Fibroblast of gingiva (primary cell): ENCODE results near the gene FANCI.
A peak's percentile ranks its signal among the peaks of the same experiment; 100 is the strongest.

Source experiments
- DNase-seq: peaks from one replicate; pipeline ENCODE4 v3.0.0-alpha.2; 2011; ENCODE audit warnings: low read depth

Gene FANCI

DNA sequence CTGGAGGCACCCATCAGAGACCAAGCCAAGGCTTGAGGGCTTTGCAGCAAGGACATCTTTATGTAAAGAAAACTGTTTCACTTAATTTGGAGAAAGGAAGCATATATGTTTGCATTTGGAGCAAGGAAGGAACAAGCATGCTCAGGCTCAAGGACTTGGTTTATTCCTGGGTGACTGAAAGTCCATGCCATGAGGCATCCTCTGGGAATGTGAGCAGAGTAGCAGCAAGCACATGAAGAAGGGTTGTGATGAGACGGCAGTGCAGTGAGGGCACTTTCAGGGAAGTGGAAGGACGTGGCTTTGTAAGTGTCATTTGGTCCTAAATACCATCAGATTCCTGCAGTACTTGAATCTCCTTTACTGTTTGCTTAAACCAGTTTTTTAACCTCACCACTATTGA is 64.0 kb downstream of the FANCI start:
- DNase-seq, result peak; percentile 32

DNA sequence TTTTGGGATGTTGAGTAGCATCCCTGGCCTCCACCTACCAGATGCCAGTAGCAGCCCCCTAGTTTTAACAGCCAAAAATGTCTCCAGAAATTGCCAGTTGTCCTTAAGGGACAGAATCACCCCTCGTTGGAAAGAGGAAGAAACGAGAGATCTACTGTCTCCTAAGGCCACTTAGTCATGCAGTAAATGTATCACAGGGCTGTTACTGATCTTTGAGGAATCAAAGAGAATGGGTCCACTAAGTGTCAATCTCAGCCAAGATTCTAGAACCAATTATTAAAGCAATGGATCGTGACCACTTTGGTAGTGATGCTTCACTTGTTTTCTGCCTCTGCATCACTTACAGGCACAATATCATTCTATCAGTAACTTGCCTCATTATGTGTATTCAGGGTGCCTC is 64.5 kb downstream of the FANCI start:
- DNase-seq, result no peak

DNA sequence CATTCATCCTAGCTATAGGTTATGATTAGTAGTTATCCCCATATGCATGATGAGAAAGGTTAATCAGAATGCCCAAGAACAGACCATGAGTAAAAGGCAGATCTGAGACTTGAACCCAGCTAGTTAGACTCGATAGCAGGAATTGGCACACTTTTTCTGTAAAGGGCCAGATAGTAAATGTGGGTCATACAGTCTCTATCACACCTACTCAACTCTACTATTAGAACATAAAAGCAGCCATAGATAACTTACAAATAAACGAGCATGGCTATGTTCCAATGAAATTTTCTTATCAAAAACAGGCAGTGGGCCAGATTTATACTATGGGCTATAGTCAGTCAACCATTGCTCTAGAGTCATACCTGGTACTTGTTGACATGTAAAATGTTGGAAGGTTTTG is 66.2 kb downstream of the FANCI start:
- no peak for DNase-seq

DNA sequence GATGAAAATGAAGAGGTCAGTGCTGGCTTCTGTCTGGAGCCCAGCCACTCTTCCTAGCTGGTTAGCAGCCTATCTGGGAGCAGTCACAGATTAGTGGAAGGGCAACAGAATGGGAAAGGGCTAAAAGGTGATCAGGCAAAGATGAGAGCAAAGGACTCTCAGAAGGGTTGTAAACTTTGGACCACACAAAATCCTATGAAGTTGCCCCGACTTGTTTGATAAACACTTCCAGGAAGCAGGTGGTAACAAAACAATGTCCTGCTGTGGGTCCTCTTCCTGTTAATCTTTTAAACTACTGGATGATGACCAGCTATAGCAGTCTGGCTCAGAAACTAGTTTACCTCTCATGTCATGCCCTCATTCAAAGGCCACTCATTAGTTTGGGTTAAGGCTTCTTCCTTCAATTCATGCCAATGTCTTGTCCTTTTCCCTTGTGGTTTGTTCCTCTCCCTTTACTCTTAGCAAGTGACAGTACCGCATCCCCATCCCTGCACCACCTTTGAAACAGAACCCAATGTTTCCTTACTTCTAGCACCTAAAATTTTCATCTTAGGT is 71.7 kb downstream of the FANCI start:
- DNase-seq, result no peak

DNA sequence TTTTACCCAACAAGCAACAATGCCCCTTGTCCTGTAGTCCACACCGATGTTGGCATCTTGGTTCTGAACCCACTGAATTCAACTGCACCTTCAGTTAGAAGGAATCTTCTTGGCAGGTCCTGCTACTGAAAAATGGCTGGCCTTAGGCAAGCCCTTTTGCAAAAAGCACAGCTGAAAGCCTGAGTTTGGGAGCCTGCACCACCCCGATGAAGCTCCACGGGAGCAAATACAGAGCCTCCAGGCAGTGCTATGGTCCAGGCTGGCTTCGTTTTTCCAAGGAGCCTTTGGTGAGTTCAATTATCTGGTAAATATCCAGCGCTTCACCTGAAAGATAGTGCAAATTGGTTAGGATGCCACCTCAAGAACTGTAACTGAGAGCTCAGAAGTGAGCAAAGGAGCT is 72.7 kb downstream of the FANCI start:
- no peak for DNase-seq

DNA sequence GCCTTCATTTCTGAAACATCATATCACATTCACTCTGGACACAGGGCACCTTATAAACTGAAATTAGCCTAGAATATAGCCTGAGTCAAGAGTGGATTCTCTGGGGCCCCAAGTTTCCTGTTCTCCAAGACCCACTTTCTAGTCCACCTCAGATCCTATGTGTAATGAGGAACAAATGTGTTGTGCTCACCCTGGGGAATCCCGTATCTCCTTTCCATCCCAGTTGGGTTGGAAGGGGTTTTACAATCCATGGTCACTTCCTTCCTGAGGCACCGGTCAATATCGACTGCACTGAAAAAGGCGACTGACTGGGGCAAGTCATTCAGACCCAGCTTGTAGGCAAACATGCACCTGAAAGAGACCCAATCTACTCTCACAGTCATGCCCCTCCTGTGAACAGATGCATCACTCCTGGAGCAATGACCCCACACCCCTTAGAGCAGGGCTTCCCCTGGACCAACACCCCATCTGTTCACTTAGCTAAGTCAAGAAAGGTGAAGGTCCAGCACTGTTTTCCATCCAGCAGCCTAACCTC is 73.5 kb downstream of the FANCI start:
- DNase-seq, result no peak

DNA sequence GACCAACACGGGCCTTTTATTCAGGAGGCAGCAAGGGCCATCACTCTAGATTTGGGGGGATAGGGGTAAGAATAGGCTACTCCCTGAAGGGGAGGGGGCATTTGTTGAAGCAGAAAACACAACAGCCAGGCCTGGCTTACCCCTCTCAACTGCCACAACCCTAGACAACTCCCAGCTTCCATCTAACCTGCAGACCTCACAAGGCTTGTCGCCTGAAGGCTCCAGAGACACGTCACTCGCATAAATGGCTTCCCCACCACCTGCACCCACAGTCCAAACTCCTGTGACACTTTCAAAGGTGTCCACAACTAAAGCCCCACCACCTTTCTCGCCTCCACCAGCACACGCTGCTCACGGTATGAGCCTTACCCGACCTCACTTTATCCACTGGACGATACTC is 75.9 kb downstream of the FANCI start:
- no peak for DNase-seq

DNA sequence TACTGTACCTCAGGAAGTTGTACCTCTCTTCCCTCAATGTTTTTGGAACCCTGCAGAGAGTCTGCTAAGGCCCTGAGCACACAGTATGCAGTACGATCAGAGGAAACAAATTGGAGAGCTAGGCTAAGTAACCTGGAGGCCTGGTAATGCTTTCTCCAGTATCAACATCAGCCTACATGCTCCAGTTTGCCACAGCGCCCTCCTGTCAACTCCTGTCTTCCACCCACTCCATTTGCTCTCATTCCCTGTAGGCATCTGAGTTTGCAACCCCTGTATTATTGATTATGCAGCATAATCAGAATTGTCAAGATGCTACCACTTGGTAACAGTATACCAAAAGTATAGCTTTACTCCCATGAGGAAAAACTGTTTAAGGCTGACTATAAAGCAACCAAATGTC is 76.4 kb downstream of the FANCI start:
- no peak for DNase-seq

DNA sequence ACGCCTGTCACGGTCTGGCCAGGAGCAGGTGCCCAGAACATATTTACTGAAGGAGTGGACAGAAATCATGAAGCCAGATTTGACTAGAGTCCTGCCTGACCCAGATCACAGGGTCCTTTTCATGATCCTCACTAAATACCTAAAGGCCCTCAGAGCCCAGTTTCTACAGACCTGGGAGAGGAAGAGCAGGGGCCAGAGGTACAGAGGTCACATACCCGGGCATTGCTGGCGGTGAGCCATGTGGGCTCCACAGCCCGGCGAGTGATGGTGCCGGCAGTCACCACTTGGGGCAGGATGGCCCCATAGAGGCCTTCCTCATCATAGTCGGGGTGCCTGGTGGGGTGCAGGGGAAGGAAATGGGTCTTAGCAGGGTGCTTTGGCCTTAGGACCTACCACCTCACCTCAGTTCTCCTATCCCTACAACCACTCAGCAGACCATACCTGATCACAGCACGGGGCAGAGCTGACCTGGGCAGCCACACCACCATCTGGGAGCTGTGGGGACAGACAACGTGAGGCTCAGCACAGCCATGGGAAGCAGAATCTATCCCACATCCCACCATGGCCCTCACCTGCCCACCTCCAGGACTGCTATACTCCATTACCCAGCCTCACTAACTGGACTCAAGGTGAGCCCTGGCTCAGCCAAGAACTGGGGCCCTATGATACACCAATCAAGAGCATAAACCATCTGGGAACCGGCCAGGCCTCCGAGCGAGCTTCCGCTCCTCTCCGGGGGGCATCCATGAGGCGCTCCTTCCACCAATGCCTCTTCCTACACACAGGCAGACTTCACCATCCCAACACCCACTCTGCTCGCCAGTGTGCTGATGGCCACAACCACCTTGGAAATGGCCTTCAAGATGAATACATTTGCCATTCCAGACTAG is 78.0 kb downstream of the FANCI start:
- DNase-seq, result no peak

DNA sequence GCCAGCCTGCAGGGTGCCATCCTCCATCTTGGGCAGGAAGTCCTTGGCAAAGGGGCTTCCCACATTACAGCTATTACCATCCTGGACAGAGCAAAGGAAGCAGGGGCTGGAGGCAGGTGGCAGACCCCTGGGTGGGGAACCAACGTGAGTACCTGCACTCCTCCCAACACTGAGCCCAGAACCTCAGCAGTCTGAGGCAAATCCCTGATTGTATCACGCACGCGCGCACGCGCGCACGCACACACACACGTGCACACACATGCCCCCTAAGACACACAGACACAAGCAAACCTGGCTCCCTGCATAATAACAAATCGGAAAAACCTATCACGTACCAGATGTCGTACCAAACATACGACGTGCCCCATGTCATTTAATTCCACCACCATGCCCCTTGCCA is 79.0 kb downstream of the FANCI start:
- no peak for DNase-seq

DNA sequence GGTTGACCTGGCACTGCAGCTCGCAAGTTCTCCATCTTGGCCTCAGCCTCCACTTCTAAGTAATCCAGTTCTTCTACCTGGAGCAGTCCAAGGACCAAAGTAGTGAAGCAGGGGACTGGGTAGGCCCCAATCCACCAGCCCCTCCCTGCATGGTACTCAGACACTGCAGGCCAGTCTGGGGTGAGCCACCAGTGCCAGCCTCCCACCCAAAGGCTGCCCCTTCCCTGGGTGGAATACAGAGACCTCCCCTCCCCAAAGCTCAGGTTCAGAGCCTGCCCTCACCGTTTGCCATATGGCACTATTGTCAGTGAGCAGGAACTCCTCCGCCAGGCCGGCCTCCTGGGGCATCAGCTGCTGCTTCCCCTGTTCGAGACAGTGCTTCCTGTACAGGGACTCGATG is 80.0 kb downstream of the FANCI start:
- DNase-seq, result no peak

DNA sequence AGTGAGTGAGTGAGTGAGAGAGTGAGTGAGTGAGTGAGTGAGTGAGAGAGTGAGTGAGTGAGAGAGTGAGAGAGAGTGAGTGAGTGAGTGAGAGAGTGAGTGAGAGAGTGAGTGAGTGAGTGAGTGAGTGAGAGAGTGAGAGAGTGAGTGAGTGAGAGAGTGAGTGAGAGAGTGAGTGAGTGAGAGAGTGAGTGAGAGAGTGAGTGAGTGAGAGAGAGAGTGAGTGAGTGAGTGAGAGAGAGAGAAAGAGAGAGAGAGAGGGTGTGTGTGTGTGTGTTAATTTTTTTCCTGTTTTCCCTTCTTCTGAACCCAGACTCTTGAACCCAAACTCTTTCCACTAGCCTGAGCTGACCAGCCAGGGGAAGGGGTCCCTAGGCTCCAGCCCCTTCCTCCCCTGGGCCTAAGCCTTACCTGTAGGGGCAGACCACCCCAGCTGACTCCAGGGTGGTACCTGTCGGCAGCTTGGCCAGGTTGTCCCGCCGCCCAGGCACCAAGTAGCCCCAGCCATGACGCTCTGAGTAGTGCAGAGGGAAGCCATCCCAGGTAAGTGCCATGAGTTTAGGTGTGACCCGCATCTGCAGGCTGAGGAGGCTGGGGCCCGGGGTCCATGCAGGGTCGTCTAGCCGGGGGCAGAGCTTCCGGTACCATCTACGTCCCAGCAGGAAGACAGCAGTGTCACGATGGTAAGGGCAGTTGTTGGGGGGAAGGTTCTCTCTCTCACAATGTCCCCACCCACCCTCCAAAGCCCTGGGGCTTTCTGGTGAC is 81.4 kb downstream of the FANCI start:
- no peak for DNase-seq

DNA sequence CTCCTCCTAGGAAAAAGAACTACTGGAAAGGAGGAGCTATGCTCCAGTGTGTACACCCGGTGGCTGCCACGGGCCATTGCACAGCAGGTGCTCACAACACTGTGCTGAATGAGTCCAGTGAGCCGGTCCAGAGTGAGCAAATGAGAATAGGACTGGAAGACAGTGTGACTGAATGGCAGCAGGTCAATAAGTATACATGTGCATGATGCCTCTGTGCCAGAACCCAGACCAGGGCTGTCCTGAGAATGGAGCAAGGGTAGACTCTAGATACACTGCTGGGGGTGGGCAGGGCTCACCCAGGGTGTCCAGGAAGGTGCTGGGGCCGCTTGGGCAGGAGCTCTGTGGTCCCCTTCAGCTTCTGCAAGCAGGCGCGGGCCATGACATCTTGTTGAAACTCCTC is 82.5 kb downstream of the FANCI start:
- no peak for DNase-seq

DNA sequence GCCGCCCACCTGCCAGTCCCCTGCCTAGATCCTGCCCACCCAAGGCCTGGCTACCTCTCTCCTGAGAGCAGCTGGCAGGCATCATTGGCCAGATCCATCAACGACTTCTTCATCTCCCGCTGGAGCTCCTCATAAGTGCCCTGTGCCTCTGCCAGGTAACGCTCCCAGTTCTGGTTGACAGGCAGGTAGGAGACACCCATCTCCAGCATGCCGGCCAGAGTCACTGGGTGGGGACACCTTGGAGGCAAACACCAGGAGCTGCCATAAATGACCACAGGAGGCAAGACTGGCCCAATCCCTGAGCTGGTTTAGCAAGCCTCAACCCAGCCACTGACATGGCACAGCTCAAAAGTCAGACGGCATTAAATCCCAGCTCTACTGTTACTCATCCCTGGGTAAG is 83.3 kb downstream of the FANCI start:
- DNase-seq, result no peak

DNA sequence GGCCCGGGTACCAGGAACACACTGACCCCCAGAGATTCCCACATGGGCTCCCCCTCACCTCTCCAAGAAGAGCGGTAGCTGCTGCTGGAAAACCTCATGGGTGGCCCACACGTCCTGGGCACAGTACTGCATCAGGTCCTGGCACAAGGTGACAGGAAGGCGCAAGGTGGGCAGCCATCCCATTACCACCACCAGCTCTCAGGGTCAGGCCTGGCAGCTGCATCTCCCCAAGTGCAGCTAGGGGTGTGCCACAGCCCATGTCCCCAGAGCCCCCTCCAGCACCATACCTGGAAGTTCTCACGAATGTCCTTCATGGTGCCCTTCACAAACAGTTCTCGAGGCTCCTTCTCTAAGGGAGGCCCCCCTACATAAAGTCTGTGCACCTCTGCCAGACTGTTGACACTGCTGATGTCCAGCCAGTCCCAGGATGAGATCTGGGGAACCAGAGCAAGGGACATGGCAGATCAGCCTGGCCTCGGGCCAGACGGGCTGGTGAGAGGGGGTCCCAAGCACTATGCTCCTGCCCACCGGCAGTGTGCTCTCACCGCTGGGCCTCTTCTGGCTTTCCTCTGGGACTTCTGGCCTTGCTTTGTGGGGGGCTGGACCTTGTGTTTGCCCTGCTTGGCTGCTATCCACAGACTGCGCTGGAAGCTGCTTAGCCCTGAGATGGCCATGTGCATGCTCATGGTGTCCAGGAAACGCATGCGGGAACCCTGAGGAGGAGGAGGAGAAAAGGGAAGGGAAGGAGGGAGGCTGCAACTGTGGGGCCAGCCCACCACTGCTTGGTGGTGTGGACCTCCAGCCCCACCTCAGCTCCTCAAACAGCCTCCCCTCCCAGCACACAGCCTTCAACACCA is 84.8 kb downstream of the FANCI start:
- DNase-seq, result no peak

DNA sequence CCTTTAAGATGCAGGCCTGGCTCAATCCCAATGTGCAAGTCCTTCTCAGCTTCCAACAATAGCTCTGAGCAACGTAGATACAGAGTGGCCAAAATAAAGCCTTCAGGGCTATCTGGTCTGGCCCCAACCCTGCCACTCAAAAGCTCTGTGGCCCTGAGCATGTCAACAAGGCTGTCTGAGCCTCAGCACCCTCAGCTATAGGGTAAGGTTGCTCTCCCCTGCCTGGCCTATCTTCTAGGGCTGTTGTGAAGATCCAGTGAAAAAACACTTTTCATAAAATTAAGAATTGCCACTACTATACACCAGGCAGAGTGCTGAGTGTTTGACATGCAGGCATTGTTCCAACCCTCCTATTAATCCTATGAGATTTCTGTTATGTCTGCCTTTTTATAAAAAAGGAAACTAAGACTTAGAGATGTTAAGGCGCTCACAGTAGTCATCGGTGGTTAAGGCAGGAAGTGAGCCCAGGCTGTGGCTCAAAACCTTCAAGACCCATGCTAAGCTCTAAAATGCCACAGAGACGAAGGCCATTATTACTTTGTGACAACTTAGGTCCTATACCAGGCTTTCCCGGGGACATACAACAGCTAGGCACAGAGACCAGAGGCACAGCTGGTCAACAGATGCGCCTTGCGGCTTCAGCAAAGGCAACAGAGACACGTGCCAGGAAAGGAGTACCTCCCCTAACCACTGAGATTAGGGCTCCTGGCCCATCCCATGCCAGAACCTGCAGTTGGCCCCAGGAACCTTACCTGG is 85.7 kb downstream of the FANCI start:
- DNase-seq, result no peak

DNA sequence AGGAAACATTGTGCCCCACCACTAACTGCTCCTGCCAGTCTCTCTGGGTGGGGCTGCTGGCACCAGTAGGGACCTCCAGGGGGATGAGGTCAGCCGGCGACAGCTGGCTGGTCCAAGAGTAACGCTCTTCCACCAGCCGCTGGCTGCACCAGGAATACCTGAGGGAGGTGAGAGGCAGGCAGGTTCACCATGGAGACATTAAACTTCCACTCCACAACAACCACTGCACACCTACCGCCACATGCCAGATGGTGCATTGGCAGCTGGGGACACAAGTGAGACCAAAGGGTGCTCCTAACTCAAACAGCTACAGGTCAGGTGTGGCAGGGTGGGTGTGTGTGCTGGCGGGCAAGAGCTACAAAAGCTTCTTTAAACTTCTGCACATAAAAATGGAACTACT is 86.3 kb downstream of the FANCI start:
- DNase-seq, result no peak

DNA sequence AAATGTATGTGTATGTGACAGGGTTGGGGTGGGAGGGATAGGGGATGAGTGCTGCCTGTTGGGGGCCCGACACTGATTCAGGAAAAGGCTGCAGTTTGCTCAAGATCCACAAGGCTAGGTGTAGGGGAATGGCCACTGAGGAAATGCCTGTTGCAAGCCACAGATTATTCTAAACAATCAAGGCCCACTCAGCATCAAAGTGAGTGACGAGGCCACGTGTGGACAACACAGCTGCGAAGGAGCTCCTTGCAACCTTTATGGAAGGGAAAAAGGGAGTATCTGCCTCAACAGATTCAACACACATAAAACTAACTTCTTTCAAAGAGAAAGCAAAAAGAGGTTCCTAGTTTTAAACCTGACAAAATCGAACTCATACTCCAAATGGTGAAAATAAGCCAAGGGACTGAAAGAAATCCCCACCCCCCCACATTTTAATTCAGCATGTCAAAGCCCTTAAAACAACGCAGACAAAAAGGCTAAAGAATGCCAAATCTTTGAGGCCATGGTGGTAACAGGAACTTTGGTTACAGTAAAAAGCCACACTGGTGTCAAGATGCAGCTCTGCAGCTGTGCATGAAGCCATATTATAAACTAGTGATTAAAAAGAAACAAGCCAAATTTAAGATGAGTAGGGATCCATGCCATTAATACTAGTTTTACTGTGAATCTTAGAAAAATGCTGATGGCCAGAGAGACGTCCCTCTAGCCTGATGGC is 87.3 kb downstream of the FANCI start:
- no peak for DNase-seq

DNA sequence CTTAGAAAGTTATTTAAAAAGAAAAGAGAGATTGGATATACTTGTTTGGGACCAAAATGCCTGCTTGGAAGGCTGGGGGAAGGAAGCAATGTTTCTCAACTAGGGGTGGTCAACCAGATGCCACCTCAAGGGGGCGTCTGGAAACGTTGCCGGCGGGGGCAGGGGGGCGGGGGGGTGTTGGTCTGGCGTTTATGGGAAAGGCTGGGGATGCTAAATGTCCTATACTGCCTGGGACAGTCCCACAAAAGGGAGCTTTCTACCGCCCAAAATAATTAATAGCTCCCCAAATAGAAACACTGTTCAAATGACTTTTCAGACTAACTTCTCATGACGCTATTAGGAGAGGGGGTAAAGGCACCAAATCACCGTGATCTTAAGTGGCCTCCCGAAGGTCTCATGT is 88.7 kb downstream of the FANCI start:
- no peak for DNase-seq

DNA sequence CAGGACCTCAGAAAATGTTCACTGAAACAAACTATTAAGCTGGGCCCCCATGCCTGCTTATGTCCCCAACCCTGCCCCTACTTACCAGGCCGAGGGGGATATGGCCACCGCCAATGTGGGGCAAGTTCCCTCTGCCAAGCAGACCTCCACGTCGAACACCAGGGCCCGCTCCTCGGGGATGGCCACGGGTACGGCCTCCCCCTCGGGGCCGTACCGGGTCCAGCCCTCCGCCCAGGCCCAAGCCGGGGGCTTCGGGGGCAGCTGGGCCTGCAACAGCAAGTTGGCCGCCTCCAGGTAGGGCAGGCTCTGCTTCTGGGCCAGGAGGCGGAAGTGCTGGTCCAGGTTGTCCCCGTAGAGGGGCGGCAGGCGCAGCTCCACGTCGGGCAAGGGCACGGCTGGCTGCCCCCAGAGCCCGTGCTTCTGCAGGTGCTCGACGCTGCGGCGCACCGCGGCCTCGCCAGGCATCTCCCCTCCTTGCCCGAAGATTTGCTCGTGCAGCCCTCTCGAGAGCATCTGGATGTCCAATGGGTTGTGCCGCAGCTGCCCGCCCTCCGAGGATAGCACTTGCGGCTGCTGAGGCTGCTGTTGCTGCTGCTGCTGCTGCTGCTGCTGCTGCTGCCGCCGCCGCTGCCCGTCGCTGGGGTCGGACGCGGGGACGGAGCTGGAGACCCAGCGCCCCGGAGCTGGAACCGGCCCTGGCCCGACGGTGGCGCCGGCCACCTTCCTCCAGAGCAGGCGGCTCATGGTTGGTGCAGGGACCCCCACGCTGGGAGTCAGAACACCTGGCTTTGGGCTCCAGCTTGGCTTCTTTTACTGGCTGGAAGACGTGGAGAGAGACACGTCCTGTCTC is 89.5 kb downstream of the FANCI start:
- no peak for DNase-seq
